Neural cell (in vitro differentiated cells): ENCODE results near the gene OGT.

ENCODE experiments used
- CTCF ChIP-seq: fragments of 450-650 bp; IDR thresholded peaks from 2 replicates; pipeline ENCODE4 v1.5.1; 2014; ENCODE audit warnings: antibody characterized with exemption, mild to moderate bottlenecking, moderate library complexity; ENCODE audit not compliant: poor library complexity, severe bottlenecking
- EP300 ChIP-seq: fragments of 450-650 bp; conservative IDR thresholded peaks from 2 replicates; pipeline ENCODE4 v1.6.1; 2014; ENCODE audit warnings: antibody characterized with exemption, mild to moderate bottlenecking, moderate library complexity; ENCODE audit not compliant: poor library complexity, severe bottlenecking
- EZH2 ChIP-seq: fragments of 200-600, 300-800 bp; shearing (Covaris generic), sonication (generic); IDR thresholded peaks from 2 replicates; pipeline ENCODE4 v1.6.1; 2014; ENCODE audit warnings: antibody characterized with exemption, low read length, borderline replicate concordance, mild to moderate bottlenecking; ENCODE audit not compliant: insufficient read depth, poor library complexity, severe bottlenecking
- MXI1 ChIP-seq: fragments of 450-650 bp; conservative IDR thresholded peaks from 2 replicates; pipeline ENCODE4 v1.6.1; 2014; ENCODE audit warnings: antibody characterized with exemption, mild to moderate bottlenecking; ENCODE audit not compliant: poor library complexity, severe bottlenecking
- POLR2AphosphoS5 ChIP-seq: IDR thresholded peaks from 2 replicates; pipeline ENCODE4 v1.6.1; 2012
- RAD21 ChIP-seq: fragments of 450-650 bp; conservative IDR thresholded peaks from 2 replicates; pipeline ENCODE4 v1.6.1; 2014; ENCODE audit warnings: antibody characterized with exemption, mild to moderate bottlenecking, moderate library complexity
- TAF1 ChIP-seq: IDR thresholded peaks from 2 replicates; pipeline ENCODE4 v1.6.1; 2012; ENCODE audit warnings: low read depth

- TF ChIP-seq CTCF: no peak
- TF ChIP-seq RAD21: no peak
- no peak for TF ChIP-seq EZH2
- TF ChIP-seq MXI1: no peak
- no peak for TF ChIP-seq POLR2AphosphoS5
- no peak for TF ChIP-seq TAF1
- TF ChIP-seq EP300: no peak
Observed at GRCh38 chrX:71577682-71578081, 44.8 kb downstream of the OGT start.
